H1 (cell line): ENCODE measurements around the gene SF3B6. TPM values are rescaled to one million over a fixed set of nuclear protein-coding genes. Genes with fewer than 3 reads are reported as not detected.

Experiments
- CTCF ChIA-PET: fragments of 300-600 bp; sonication (Branson Sonifier 250); formaldehyde crosslinking; loops from one replicate; lab custom pipeline; 2021; ENCODE audit not compliant: partially characterized antibody; lab: Charles Lee
- POLR2A ChIA-PET: fragments of 300-600 bp; sonication (Branson Sonifier 250); formaldehyde crosslinking; loops from one replicate; lab custom pipeline; 2021; ENCODE audit warnings: inconsistent platforms; ENCODE audit not compliant: partially characterized antibody; lab: Charles Lee
- DNase-seq, 2 experiments: peaks; one replicate each; pipeline versions ENCODE4 v3.0.0 to v3.0.0-alpha.2; 2010 to 2022; ENCODE audit warnings: low spot score in 2 of 2, low read depth in 1 of 2, mixed read lengths in 1 of 2
- FAIRE-seq: peaks from 2 replicates; lab custom pipeline; 2011; peaks lifted over from hg19 to GRCh38; lab: Jason Lieb, UNC
- H2AFZ ChIP-seq: 2 replicates; pipeline ENCODE4 v1.8.1; 2012; ENCODE audit warnings: low read length, inconsistent platforms
- H2AK5ac ChIP-seq: 2 replicates; pipeline ENCODE4 v1.6.1; 2013; ENCODE audit warnings: low read depth, low read length
- H2BK120ac ChIP-seq: replicated peaks from 2 replicates; pipeline ENCODE3; 2013; ENCODE audit warnings: low read depth, low read length, inconsistent platforms
- H2BK12ac ChIP-seq: 2 replicates; pipeline ENCODE4 v1.6.1; 2013; ENCODE audit warnings: low read depth, low read length
- H2BK15ac ChIP-seq: 2 replicates; pipeline ENCODE4 v1.6.1; 2013; ENCODE audit warnings: low read length
- H2BK20ac ChIP-seq: 2 replicates; pipeline ENCODE4 v1.6.1; 2013; ENCODE audit warnings: low read length
- H2BK5ac ChIP-seq: 2 replicates; pipeline ENCODE4 v1.6.1; 2013; ENCODE audit warnings: low read depth, low read length
- H3K14ac ChIP-seq: 2 replicates; pipeline ENCODE4 v1.6.1; 2013; ENCODE audit warnings: inconsistent platforms; ENCODE audit not compliant: insufficient read length
- H3K18ac ChIP-seq: 2 replicates; pipeline ENCODE4 v1.6.1; 2013; ENCODE audit warnings: low read length; ENCODE audit errors: extremely low read depth
- H3K23ac ChIP-seq: 2 replicates; pipeline ENCODE4 v1.6.1; 2013; ENCODE audit warnings: inconsistent platforms; ENCODE audit not compliant: insufficient read length
- H3K23me2 ChIP-seq: 2 replicates; pipeline ENCODE4 v1.6.1; 2013; ENCODE audit warnings: low read depth, low read length
- H3K27ac ChIP-seq: 2 replicates; pipeline ENCODE4 v1.6.1; 2011; ENCODE audit warnings: low read depth, low read length, inconsistent platforms
- H3K27me3 ChIP-seq, 4 experiments: replicated peaks in 1 of 4; 1 replicate in 1 of 4; 2 replicates in 3 of 4; pipeline versions ENCODE4 v1.6.1 to v1.8.1; 2011 to 2013; ENCODE audit warnings: low read length in 3 of 4, mild to moderate bottlenecking in 3 of 4, inconsistent platforms in 2 of 4, mixed read lengths in 2 of 4, moderate library complexity in 1 of 4; ENCODE audit not compliant: control insufficient read depth in 3 of 4, insufficient read depth in 3 of 4; ENCODE audit errors: extremely low read depth in 1 of 4
- H3K36me3 ChIP-seq, 4 experiments: 2 replicates each; pipeline versions ENCODE4 v1.6.1 to v1.8.1; 2011 to 2013; ENCODE audit warnings: mild to moderate bottlenecking in 4 of 4, low read length in 3 of 4, moderate library complexity in 2 of 4, control low read depth in 1 of 4, inconsistent platforms in 1 of 4; ENCODE audit not compliant: insufficient read depth in 4 of 4, control insufficient read depth in 2 of 4
- H3K4ac ChIP-seq: replicated peaks from 2 replicates; pipeline ENCODE3; 2013; ENCODE audit warnings: low read length, low read depth, mixed read lengths, inconsistent platforms; ENCODE audit not compliant: insufficient read length
- H3K4me1 ChIP-seq, 4 experiments: replicated peaks in 1 of 4; 1 replicate in 1 of 4; 2 replicates in 3 of 4; pipeline versions ENCODE4 v1.6.1 to v1.8.1; 2011 to 2013; ENCODE audit warnings: low read length in 3 of 4, inconsistent platforms in 2 of 4, mixed read lengths in 1 of 4; ENCODE audit not compliant: insufficient read depth in 4 of 4, control insufficient read depth in 3 of 4
- H3K4me2 ChIP-seq, 2 experiments: 2 replicates each; pipeline versions ENCODE4 v1.6.1 to v1.8.1; 2011 to 2013; ENCODE audit warnings: low read depth in 2 of 2, low read length in 2 of 2, control low read depth in 1 of 2, inconsistent platforms in 1 of 2, mild to moderate bottlenecking in 1 of 2; ENCODE audit not compliant: insufficient read depth in 1 of 2
- H3K4me3 ChIP-seq, 4 experiments: fragments of 200-600, 300-600 bp in 1 of 4; sonication (generic), shearing (Covaris generic), sonication (Bioruptor Twin) in 1 of 4; 2 replicates each; pipeline versions ENCODE4 v1.5.1 to v1.8.1; 2011 to 2016; ENCODE audit warnings: low read length in 4 of 4, low read depth in 3 of 4, control low read depth in 2 of 4, inconsistent platforms in 2 of 4, mild to moderate bottlenecking in 2 of 4, mixed read lengths in 1 of 4, moderate library complexity in 1 of 4; ENCODE audit not compliant: insufficient read depth in 2 of 4; ENCODE audit errors: extremely low read depth in 1 of 4
- H3K56ac ChIP-seq: replicated peaks from 2 replicates; pipeline ENCODE3; 2013; ENCODE audit warnings: low read depth, mild to moderate bottlenecking, mixed read lengths, low read length, inconsistent platforms; ENCODE audit not compliant: insufficient read length
- H3K79me1 ChIP-seq: 2 replicates; pipeline ENCODE4 v1.6.1; 2013; ENCODE audit warnings: low read depth, low read length, control low read depth
- H3K79me2 ChIP-seq, 2 experiments: 2 replicates each; pipeline versions ENCODE4 v1.6.1 to v1.8.1; 2012 to 2013; ENCODE audit warnings: low read length in 2 of 2, mild to moderate bottlenecking in 2 of 2, inconsistent platforms in 1 of 2; ENCODE audit not compliant: insufficient read depth in 2 of 2, control insufficient read depth in 1 of 2
- H3K9ac ChIP-seq, 4 experiments: replicated peaks in 1 of 4; 1 replicate in 1 of 4; 2 replicates in 3 of 4; pipeline versions ENCODE4 v1.6.1 to v1.8.1; 2011 to 2013; ENCODE audit warnings: low read depth in 3 of 4, low read length in 3 of 4, control low read depth in 2 of 4, mild to moderate bottlenecking in 2 of 4, moderate library complexity in 2 of 4, inconsistent platforms in 1 of 4; ENCODE audit errors: extremely low read depth in 1 of 4
- H3K9me3 ChIP-seq, 2 experiments: 2 replicates each; pipeline versions ENCODE4 v1.6.1 to v1.8.1; 2012 to 2013; ENCODE audit warnings: mild to moderate bottlenecking in 2 of 2, moderate library complexity in 2 of 2, control low read depth in 1 of 2, inconsistent platforms in 1 of 2, low read depth in 1 of 2, low read length in 1 of 2, mixed read lengths in 1 of 2; ENCODE audit not compliant: insufficient read depth in 2 of 2
- H4K20me1 ChIP-seq, 2 experiments: replicated peaks in 1 of 2; 2 replicates each; pipeline versions ENCODE3 to v1.8.1; 2011 to 2013; ENCODE audit warnings: inconsistent platforms in 2 of 2, low read length in 2 of 2, mild to moderate bottlenecking in 1 of 2; ENCODE audit not compliant: insufficient read depth in 2 of 2, control insufficient read depth in 1 of 2
- H4K5ac ChIP-seq: 2 replicates; pipeline ENCODE4 v1.6.1; 2013; ENCODE audit warnings: low read length, low read depth, mixed read lengths, inconsistent platforms; ENCODE audit not compliant: insufficient read length
- H4K8ac ChIP-seq: 2 replicates; pipeline ENCODE4 v1.8.0; 2013; ENCODE audit warnings: mild to moderate bottlenecking, moderate library complexity, low read length, inconsistent platforms; ENCODE audit not compliant: insufficient read depth; ENCODE audit errors: extremely low read depth
- H4K91ac ChIP-seq: replicated peaks from 2 replicates; pipeline ENCODE3; 2013; ENCODE audit warnings: low read length, mixed read lengths, inconsistent platforms; ENCODE audit not compliant: insufficient read length
- BRCA1 ChIP-seq: IDR thresholded peaks from 2 replicates; pipeline ENCODE4 v1.6.1; 2012; ENCODE audit warnings: low read depth, low read length, improper control_type of control experiment
- GTF2F1 ChIP-seq: IDR thresholded peaks from 2 replicates; pipeline ENCODE4 v1.6.1; 2012; ENCODE audit warnings: low read depth, low read length, improper control_type of control experiment, borderline replicate concordance
- HDAC2 ChIP-seq, 2 experiments: fragments of 300-600 bp in 1 of 2; sonication (generic) in 1 of 2; IDR thresholded peaks; 2 replicates each; pipeline ENCODE4 v1.6.1; 2011 to 2012; ENCODE audit warnings: low read depth in 2 of 2, low read length in 2 of 2, mild to moderate bottlenecking in 2 of 2, moderate library complexity in 2 of 2, borderline replicate concordance in 1 of 2, inconsistent platforms in 1 of 2
- KDM4A ChIP-seq: IDR thresholded peaks from one replicate; pipeline ENCODE4 v1.7.1; 2012; ENCODE audit warnings: low read depth, mild to moderate bottlenecking, moderate library complexity, low read length, inconsistent platforms; ENCODE audit not compliant: severe bottlenecking
- NRF1 ChIP-seq: IDR thresholded peaks from 2 replicates; pipeline ENCODE4 v1.6.1; 2011; ENCODE audit warnings: mild to moderate bottlenecking, low read depth, low read length, improper control_type of control experiment
- PHF8 ChIP-seq: fragments of 200-600 bp; sonication (generic); conservative IDR thresholded peaks from 2 replicates; pipeline ENCODE4 v1.7.1; 2012; ENCODE audit warnings: low read depth, mild to moderate bottlenecking, inconsistent platforms, low read length, moderate library complexity
- RAD21 ChIP-seq, 2 experiments: IDR thresholded peaks in 1 of 2; conservative IDR thresholded peaks in 1 of 2; 2 replicates each; pipeline ENCODE4 v1.6.1; 2011; ENCODE audit warnings: low read depth in 2 of 2, low read length in 2 of 2, improper control_type of control experiment in 1 of 2, inconsistent platforms in 1 of 2, mild to moderate bottlenecking in 1 of 2, moderate library complexity in 1 of 2
- TCF12 ChIP-seq: IDR thresholded peaks from 2 replicates; pipeline ENCODE4 v1.6.1; 2011; ENCODE audit warnings: low read depth, mild to moderate bottlenecking, low read length
- TEAD4 ChIP-seq: IDR thresholded peaks from 2 replicates; pipeline ENCODE4 v1.6.1; 2012; ENCODE audit warnings: low read depth, low read length, inconsistent platforms, mixed read lengths
- USF2 ChIP-seq: IDR thresholded peaks from 2 replicates; pipeline ENCODE4 v1.6.1; 2011; ENCODE audit warnings: low read length, improper control_type of control experiment
- WGBS, 2 experiments: shearing (Covaris generic) in 1 of 2; methylation state at CpG; one replicate each; pipeline versions ENCODE4 v1.1.6 to v1.1.7; 2013 to 2015; ENCODE audit warnings: low lambda C conversion rate in 2 of 2, mixed read lengths in 2 of 2, inconsistent platforms in 1 of 2, low coverage in 1 of 2, missing lambda C conversion rate in 1 of 2; ENCODE audit not compliant: insufficient replicate concordance in 2 of 2, insufficient coverage in 1 of 2, insufficient read length in 1 of 2; ENCODE audit errors: extremely low coverage in 1 of 2, missing lambda C conversion rate in 1 of 2; 5-methylcytosine and 5-hydroxymethylcytosine counted together
- polyA plus RNA-seq, 7 experiments: library from polyadenylated mRNA; depleted of rRNA in 3 of 7; stranded (reverse) in 5 of 7; unstranded in 2 of 7; fragments of >200 nt in 5 of 7; fragments of 200-250 nt in 2 of 7; gene quantifications; 1 replicate in 5 of 7; 2 replicates in 1 of 7; 4 replicates in 1 of 7; pipeline versions ENCODE4 v1.2.1 to v1.2.3, GENCODE V29; 2011 to 2013; ENCODE audit warnings: missing spikeins in 2 of 7, mixed read lengths in 2 of 7
- total RNA-seq: library from RNA; stranded (reverse); fragmentation: NEBNext Ultra II Directional; extraction: Animal tissue kit (Norgen Biotek cat#: 25700); gene quantifications from 2 replicates; pipeline ENCODE4 v1.2.1, GENCODE V29; 2021
- TF ChIP-seq, protein P1 (sequence below): IDR thresholded peaks from 2 replicates; pipeline ENCODE4 v1.6.1; 2011; ENCODE audit warnings: low read depth, mild to moderate bottlenecking, low read length; ENCODE audit not compliant: insufficient read depth

The SF3B6 gene
- total and polyA plus RNA-seq, 2 of the 8 experiments (the other 6 are each of a cell fraction or from before 2014, with no cell fraction given), result 126 to 155 TPM

- Histone ChIP-seq H3K56ac (no peak overlapping the region), H4K5ac (no peak overlapping the region), H2BK20ac (no peak overlapping the region), H2BK120ac (no peak overlapping the region), H3K4me3 (no peak overlapping the region), H3K18ac (no peak overlapping the region), H3K36me3 (peaks cover 0 to 4% (median 0%) of the 10 kb centered on the region in 4 experiments; a peak in 1 of 8 replicates), H3K14ac (no peak overlapping the region), H2AFZ (no peak overlapping the region), H2BK15ac (no peak overlapping the region), H3K4ac (no peak overlapping the region), H3K79me2 (no peaks in the 10 kb centered on the region), H3K23ac (no peak overlapping the region), H3K27me3 (no peaks in the 10 kb centered on the region), H3K4me1 (no peaks in the 10 kb centered on the region), H4K8ac (no peak overlapping the region), H3K27ac (no peak overlapping the region), H4K91ac (no peak overlapping the region), H3K4me2 (no peak overlapping the region), H2AK5ac (no peak overlapping the region), H3K9me3 (peaks cover 2 to 10% of the 10 kb centered on the region in 2 experiments; a peak in 3 of 4 replicates), H4K20me1 (no peaks in the 10 kb centered on the region), H3K79me1 (no peaks in the 10 kb centered on the region), H2BK12ac (no peak overlapping the region), H3K9ac (peak overlapping the region in 1 of 4 experiments; percentile 18; a peak in 1 of 7 replicates), H2BK5ac (no peak overlapping the region), H3K23me2 (no peaks in the 10 kb centered on the region)
- WGBS, 2 experiments, result 90% methylated on average over 2 of the region's 2 CpGs; no CpG with 5 or more reads in 1 of the 2 experiments
- no peak for FAIRE-seq
- POLR2A ChIA-PET, result interaction anchor here (0.7 to 1.5 kb wide), 4 partner anchors 11 to 484 kb away, joined by 3 to 7 read pairs (median 4); no protein-coding TSS in a partner anchor
- DNase-seq, result no peak
- CTCF ChIA-PET, result interaction anchor here (1.2 to 1.5 kb wide), 3 partner anchors 10 to 27 kb away, joined by 3 to 5 read pairs (median 4); partner anchors contain the start of genes PFN4 and TP53I3
- TF ChIP-seq NRF1 (no peak), TEAD4 (no peak), GTF2F1 (no peak), HDAC2 (IDR thresholded peaks at IDR 0.05; ENCODE audit: borderline replicate concordance in 1 of 2, low read depth in 2 of 2, low read length in 2 of 2) (no peak), KDM4A (no peak), TCF12 (no peak), RAD21 (IDR thresholded peaks at IDR 0.05 in 1 of 2, conservative IDR thresholded peaks at IDR 0.05 in 1 of 2; ENCODE audit: low read depth in 2 of 2, low read length in 2 of 2) (no peak), PHF8 (no peak), BRCA1 (no peak), USF2 (no peak)
- TF ChIP-seq, protein P1, sequence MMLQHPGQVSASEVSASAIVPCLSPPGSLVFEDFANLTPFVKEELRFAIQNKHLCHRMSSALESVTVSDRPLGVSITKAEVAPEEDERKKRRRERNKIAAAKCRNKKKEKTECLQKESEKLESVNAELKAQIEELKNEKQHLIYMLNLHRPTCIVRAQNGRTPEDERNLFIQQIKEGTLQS, result no peak
Observed at GRCh38 chr2:24111407-24111901, 35.3 kb upstream of the SF3B6 start.
